SK-N-SH (cell line): Measurements from ENCODE around the gene CTDSPL2. TPM values are rescaled to one million over a fixed set of nuclear protein-coding genes. Genes with fewer than 3 reads are reported as not detected.

ENCODE experiments used
- CTCF ChIA-PET: fragments of 300-600, 350-600 bp; formaldehyde crosslinking; extraction: SDS; loops from one replicate; lab custom pipeline; 2021; lab: Yijun Ruan, JAX
- POLR2A ChIA-PET: fragments of 350-600 bp; sonication (Branson Sonifier 250); formaldehyde crosslinking; extraction: SDS; loops from one replicate; lab custom pipeline; 2020; ENCODE audit warnings: antibody characterized with exemption, inconsistent platforms; lab: Yijun Ruan, JAX
- DNase-seq: peaks from one replicate; pipeline ENCODE4 v3.0.0; 2012
- H2AFZ ChIP-seq: fragments of 200-600 bp; sonication (generic); 2 replicates; pipeline ENCODE4 v1.8.1; 2016; ENCODE audit warnings: antibody characterized with exemption, mild to moderate bottlenecking, low read depth
- H3F3A ChIP-seq: fragments of 200-600 bp; sonication (generic); replicated peaks from 2 replicates; pipeline ENCODE3; 2016; ENCODE audit warnings: antibody characterized with exemption, mild to moderate bottlenecking; ENCODE audit not compliant: insufficient read depth
- H3K27ac ChIP-seq, 2 experiments: fragments of 200-500 bp in 1 of 2; fragments of 200-600 bp in 1 of 2; sonication (Bioruptor generic) in 1 of 2; sonication (generic), shearing (Covaris generic) in 1 of 2; 2 replicates each; pipeline versions ENCODE4 v1.5.1 to v1.6.1; 2014 to 2016; ENCODE audit warnings: low read depth in 2 of 2, inconsistent platforms in 1 of 2, low read length in 1 of 2, mild to moderate bottlenecking in 1 of 2, mixed read lengths in 1 of 2
- H3K27me3 ChIP-seq: fragments of 200-600 bp; sonication (generic), shearing (Covaris generic); 2 replicates; pipeline ENCODE4 v1.6.1; 2016; ENCODE audit warnings: mixed run types; ENCODE audit not compliant: insufficient read depth
- H3K36me3 ChIP-seq, 2 experiments: fragments of 200-500 bp in 1 of 2; fragments of 200-600 bp in 1 of 2; sonication (Bioruptor generic) in 1 of 2; sonication (generic) in 1 of 2; replicated peaks in 1 of 2; 2 replicates each; pipeline versions ENCODE3 to v1.5.1; 2014 to 2016; ENCODE audit warnings: low read length in 1 of 2, mild to moderate bottlenecking in 1 of 2; ENCODE audit not compliant: insufficient read depth in 2 of 2, control insufficient read depth in 1 of 2
- H3K4me1 ChIP-seq, 2 experiments: fragments of 200-500 bp in 1 of 2; fragments of 200-600 bp in 1 of 2; sonication (Bioruptor generic) in 1 of 2; sonication (generic), shearing (Covaris generic) in 1 of 2; 2 replicates each; pipeline versions ENCODE4 v1.5.1 to v1.6.1; 2014 to 2016; ENCODE audit warnings: low read depth in 1 of 2, low read length in 1 of 2, mixed run types in 1 of 2; ENCODE audit not compliant: insufficient read depth in 2 of 2, control insufficient read depth in 1 of 2
- H3K4me2 ChIP-seq: fragments of 200-600 bp; sonication (generic), shearing (Covaris generic); 2 replicates; pipeline ENCODE4 v1.6.1; 2017; ENCODE audit warnings: mixed run types
- H3K4me3 ChIP-seq, 2 experiments: fragments of 200-500 bp in 1 of 2; fragments of 200-600 bp in 1 of 2; sonication (Bioruptor generic) in 1 of 2; sonication (generic), shearing (Covaris generic) in 1 of 2; 2 replicates each; pipeline versions ENCODE4 v1.5.1 to v1.8.1; 2014 to 2016; ENCODE audit warnings: low read depth in 2 of 2, inconsistent platforms in 1 of 2, low read length in 1 of 2, mild to moderate bottlenecking in 1 of 2, mixed read lengths in 1 of 2, moderate library complexity in 1 of 2
- H3K79me2 ChIP-seq: fragments of 200-600 bp; sonication (generic); 2 replicates; pipeline ENCODE4 v1.8.1; 2017; ENCODE audit warnings: mild to moderate bottlenecking; ENCODE audit not compliant: insufficient read depth
- H3K9ac ChIP-seq: fragments of 200-600 bp; sonication (generic); 2 replicates; pipeline ENCODE4 v1.6.1; 2017; ENCODE audit warnings: mixed run types
- H3K9me2 ChIP-seq: fragments of 200-600 bp; sonication (generic); 2 replicates; pipeline ENCODE4 v1.6.1; 2017; ENCODE audit warnings: mixed run types
- H3K9me3 ChIP-seq: fragments of 200-600 bp; sonication (generic); 2 replicates; pipeline ENCODE4 v1.6.1; 2017; ENCODE audit warnings: mixed run types, mild to moderate bottlenecking, moderate library complexity
- H4K20me1 ChIP-seq: fragments of 200-600 bp; sonication (generic); 2 replicates; pipeline ENCODE4 v1.6.1; 2017; ENCODE audit warnings: mild to moderate bottlenecking, mixed run types; ENCODE audit not compliant: insufficient read depth
- EP300 ChIP-seq, 2 experiments: IDR thresholded peaks; 2 replicates each; pipeline versions ENCODE4 v1.4.0 to v1.6.1; 2012; ENCODE audit warnings: borderline replicate concordance in 1 of 2, low read depth in 1 of 2, low read length in 1 of 2
- EZH2phosphoT487 ChIP-seq: fragments of 200-600 bp; sonication (generic); IDR thresholded peaks from 2 replicates; pipeline ENCODE4 v1.6.1; 2017; ENCODE audit warnings: low read depth, mixed run types, mild to moderate bottlenecking, antibody characterized with exemption, moderate library complexity, borderline replicate concordance
- GABPA ChIP-seq: IDR thresholded peaks from 2 replicates; pipeline ENCODE4 v1.4.0; 2012; ENCODE audit warnings: low read depth, mild to moderate bottlenecking
- GATA2 ChIP-seq: sonication (generic); formaldehyde crosslinking; IDR thresholded peaks from 2 replicates; pipeline ENCODE4 v1.5.0; 2020; ENCODE audit warnings: mild to moderate bottlenecking, missing genetic modification reagents
- IRF3 ChIP-seq: fragments of 150-350 bp; IDR thresholded peaks from 2 replicates; pipeline ENCODE4 v1.6.1; 2016; ENCODE audit warnings: mild to moderate bottlenecking, low read depth, low read length
- MEF2A ChIP-seq: IDR thresholded peaks from 2 replicates; pipeline ENCODE4 v1.4.0; 2012; ENCODE audit warnings: low read depth, borderline replicate concordance
- MXI1 ChIP-seq: IDR thresholded peaks from 2 replicates; pipeline ENCODE4 v1.6.1; 2012; ENCODE audit warnings: mild to moderate bottlenecking, low read depth, low read length, improper control_type of control experiment
- NFIC ChIP-seq: IDR thresholded peaks from 2 replicates; pipeline ENCODE4 v1.4.0; 2012; ENCODE audit warnings: borderline replicate concordance
- POLR2AphosphoS5 ChIP-seq: IDR thresholded peaks from 2 replicates; pipeline ENCODE4 v1.6.1; 2012; ENCODE audit warnings: low read depth, low read length
- RCOR1 ChIP-seq: fragments of 150-350 bp; IDR thresholded peaks from 2 replicates; pipeline ENCODE4 v1.6.1; 2017; ENCODE audit warnings: antibody characterized with exemption, low read length
- RXRA ChIP-seq: IDR thresholded peaks from 2 replicates; pipeline ENCODE4 v1.4.0; 2012; ENCODE audit warnings: low read depth, mild to moderate bottlenecking, borderline replicate concordance
- SIN3A ChIP-seq: IDR thresholded peaks from 2 replicates; pipeline ENCODE4 v1.6.1; 2012; ENCODE audit warnings: low read depth, mild to moderate bottlenecking, low read length, moderate library complexity, borderline replicate concordance
- TAF1 ChIP-seq: IDR thresholded peaks from 2 replicates; pipeline ENCODE4 v1.6.1; 2012; ENCODE audit warnings: low read depth, mild to moderate bottlenecking, low read length, moderate library complexity, borderline replicate concordance
- TEAD4 ChIP-seq: IDR thresholded peaks from 2 replicates; pipeline ENCODE4 v1.4.0; 2012; ENCODE audit warnings: mild to moderate bottlenecking, borderline replicate concordance; ENCODE audit not compliant: insufficient read depth
- YY1 ChIP-seq: IDR thresholded peaks from 2 replicates; pipeline ENCODE4 v1.4.0; 2012; ENCODE audit warnings: low read depth, mild to moderate bottlenecking
- WGBS: methylation state at CpG from one replicate; pipeline ENCODE4 v1.1.6; 2017; ENCODE audit warnings: low lambda C conversion rate; 5-methylcytosine and 5-hydroxymethylcytosine counted together
- polyA plus RNA-seq, 3 experiments: library from polyadenylated mRNA; depleted of rRNA; stranded (reverse); fragments of >200 nt; gene quantifications; 2 replicates each; pipeline ENCODE4 v1.2.3, GENCODE V29; 2012
- TF ChIP-seq, protein P1 (sequence below): fragments of 200-600 bp; sonication (generic); IDR thresholded peaks from 2 replicates; pipeline ENCODE4 v1.6.1; 2017; ENCODE audit warnings: antibody characterized with exemption, mild to moderate bottlenecking, moderate library complexity
- TF ChIP-seq, protein P2 (sequence below): IDR thresholded peaks from 2 replicates; pipeline ENCODE4 v1.4.0; 2012; ENCODE audit warnings: low read depth
- TF ChIP-seq, protein P3 (sequence below): IDR thresholded peaks from 2 replicates; pipeline ENCODE4 v1.4.0; 2012; ENCODE audit warnings: low read depth, borderline replicate concordance

CTDSPL2 gene
- polyA plus RNA-seq, 1 of the 3 experiments (the other 2 are of a cell fraction), result 9.0 TPM

GRCh38 chr15:44535523-44536301, 108.3 kb downstream of the CTDSPL2 start (continued):
- TF ChIP-seq, protein P1, sequence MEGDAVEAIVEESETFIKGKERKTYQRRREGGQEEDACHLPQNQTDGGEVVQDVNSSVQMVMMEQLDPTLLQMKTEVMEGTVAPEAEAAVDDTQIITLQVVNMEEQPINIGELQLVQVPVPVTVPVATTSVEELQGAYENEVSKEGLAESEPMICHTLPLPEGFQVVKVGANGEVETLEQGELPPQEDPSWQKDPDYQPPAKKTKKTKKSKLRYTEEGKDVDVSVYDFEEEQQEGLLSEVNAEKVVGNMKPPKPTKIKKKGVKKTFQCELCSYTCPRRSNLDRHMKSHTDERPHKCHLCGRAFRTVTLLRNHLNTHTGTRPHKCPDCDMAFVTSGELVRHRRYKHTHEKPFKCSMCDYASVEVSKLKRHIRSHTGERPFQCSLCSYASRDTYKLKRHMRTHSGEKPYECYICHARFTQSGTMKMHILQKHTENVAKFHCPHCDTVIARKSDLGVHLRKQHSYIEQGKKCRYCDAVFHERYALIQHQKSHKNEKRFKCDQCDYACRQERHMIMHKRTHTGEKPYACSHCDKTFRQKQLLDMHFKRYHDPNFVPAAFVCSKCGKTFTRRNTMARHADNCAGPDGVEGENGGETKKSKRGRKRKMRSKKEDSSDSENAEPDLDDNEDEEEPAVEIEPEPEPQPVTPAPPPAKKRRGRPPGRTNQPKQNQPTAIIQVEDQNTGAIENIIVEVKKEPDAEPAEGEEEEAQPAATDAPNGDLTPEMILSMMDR, result no peak
- TF ChIP-seq TEAD4 (no peak), EZH2phosphoT487 (no peak), RCOR1 (no peak), EP300 (IDR thresholded peaks at IDR 0.05; ENCODE audit: borderline replicate concordance in 1 of 2, low read depth in 1 of 2, low read length in 1 of 2) (no peak), RXRA (no peak), MXI1 (no peak), YY1 (no peak), SIN3A (no peak)

- Histone ChIP-seq H2AFZ (peak overlapping the region; percentile 79), H3K9me3 (no peaks in the 10 kb centered on the region), H4K20me1 (peaks cover 18% of the 10 kb centered on the region), H3K36me3 (peaks cover 11 to 30% of the 10 kb centered on the region in 2 experiments), H3K4me1 (peaks cover 11 to 21% of the 10 kb centered on the region in 2 experiments), H3K27me3 (no peaks in the 10 kb centered on the region), H3K79me2 (peaks cover 56% of the 10 kb centered on the region), H3K4me2 (peak overlapping the region; percentile 79), H3K4me3 (peak overlapping the region; percentile 61 to 71), H3K27ac (peak overlapping the region; percentile 95 to 98), H3K9ac (peak overlapping the region; percentile 97), H3K9me2 (no peaks in the 10 kb centered on the region), H3F3A (peaks cover 21% of the 10 kb centered on the region)
- peak; percentile 92 for DNase-seq
- ChIA-PET CTCF (interaction anchor here (0.5 to 1.6 kb wide), 5 partner anchors 9 to 318 kb away, joined by 3 to 10 read pairs (median 3); no protein-coding TSS in a partner anchor), POLR2A (interaction anchor here (0.6 to 1.9 kb wide), 6 partner anchors 8 to 127 kb away, joined by 3 to 27 read pairs (median 4); partner anchors contain the start of genes CTDSPL2 and SPG11)
- WGBS, result under 1% methylated on average over 30 of the region's 47 CpGs
- TF ChIP-seq NFIC, result no peak
- peak; percentile 14; the same call in 1 of the 2 replicates for TF ChIP-seq GABPA
- peak; percentile 84 for TF ChIP-seq TAF1
- TF ChIP-seq, protein P1, result peak; percentile 44
- peak; percentile 83; the same call in 1 of the 2 replicates for TF ChIP-seq MXI1
- peak; percentile 80 for TF ChIP-seq POLR2AphosphoS5
- 0 out of 2 replicates have a peak, but pooled peaks have one; percentile 22 for TF ChIP-seq TEAD4
- TF ChIP-seq, protein P2, sequence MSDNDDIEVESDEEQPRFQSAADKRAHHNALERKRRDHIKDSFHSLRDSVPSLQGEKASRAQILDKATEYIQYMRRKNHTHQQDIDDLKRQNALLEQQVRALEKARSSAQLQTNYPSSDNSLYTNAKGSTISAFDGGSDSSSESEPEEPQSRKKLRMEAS, result peak; percentile 77; the same call in 1 of the 2 replicates
- TF ChIP-seq MEF2A, result no peak
- no peak for TF ChIP-seq EP300 (IDR thresholded peaks at IDR 0.05; ENCODE audit: borderline replicate concordance in 1 of 2, low read depth in 1 of 2, low read length in 1 of 2)
- no peak for TF ChIP-seq GATA2 (CRISPR knock-in tag)
- TF ChIP-seq, protein P3, sequence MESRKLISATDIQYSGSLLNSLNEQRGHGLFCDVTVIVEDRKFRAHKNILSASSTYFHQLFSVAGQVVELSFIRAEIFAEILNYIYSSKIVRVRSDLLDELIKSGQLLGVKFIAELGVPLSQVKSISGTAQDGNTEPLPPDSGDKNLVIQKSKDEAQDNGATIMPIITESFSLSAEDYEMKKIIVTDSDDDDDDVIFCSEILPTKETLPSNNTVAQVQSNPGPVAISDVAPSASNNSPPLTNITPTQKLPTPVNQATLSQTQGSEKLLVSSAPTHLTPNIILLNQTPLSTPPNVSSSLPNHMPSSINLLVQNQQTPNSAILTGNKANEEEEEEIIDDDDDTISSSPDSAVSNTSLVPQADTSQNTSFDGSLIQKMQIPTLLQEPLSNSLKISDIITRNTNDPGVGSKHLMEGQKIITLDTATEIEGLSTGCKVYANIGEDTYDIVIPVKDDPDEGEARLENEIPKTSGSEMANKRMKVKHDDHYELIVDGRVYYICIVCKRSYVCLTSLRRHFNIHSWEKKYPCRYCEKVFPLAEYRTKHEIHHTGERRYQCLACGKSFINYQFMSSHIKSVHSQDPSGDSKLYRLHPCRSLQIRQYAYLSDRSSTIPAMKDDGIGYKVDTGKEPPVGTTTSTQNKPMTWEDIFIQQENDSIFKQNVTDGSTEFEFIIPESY, result no peak
- no peak for TF ChIP-seq EZH2phosphoT487
- peak; percentile 81; the same call in 1 of the 2 replicates for TF ChIP-seq YY1
- no peak for TF ChIP-seq IRF3
Measured at GRCh38 chr15:44536302-44536961, 109.0 kb downstream of the CTDSPL2 start.
